Measurements from ENCODE around the gene LYL1.

DNA sequence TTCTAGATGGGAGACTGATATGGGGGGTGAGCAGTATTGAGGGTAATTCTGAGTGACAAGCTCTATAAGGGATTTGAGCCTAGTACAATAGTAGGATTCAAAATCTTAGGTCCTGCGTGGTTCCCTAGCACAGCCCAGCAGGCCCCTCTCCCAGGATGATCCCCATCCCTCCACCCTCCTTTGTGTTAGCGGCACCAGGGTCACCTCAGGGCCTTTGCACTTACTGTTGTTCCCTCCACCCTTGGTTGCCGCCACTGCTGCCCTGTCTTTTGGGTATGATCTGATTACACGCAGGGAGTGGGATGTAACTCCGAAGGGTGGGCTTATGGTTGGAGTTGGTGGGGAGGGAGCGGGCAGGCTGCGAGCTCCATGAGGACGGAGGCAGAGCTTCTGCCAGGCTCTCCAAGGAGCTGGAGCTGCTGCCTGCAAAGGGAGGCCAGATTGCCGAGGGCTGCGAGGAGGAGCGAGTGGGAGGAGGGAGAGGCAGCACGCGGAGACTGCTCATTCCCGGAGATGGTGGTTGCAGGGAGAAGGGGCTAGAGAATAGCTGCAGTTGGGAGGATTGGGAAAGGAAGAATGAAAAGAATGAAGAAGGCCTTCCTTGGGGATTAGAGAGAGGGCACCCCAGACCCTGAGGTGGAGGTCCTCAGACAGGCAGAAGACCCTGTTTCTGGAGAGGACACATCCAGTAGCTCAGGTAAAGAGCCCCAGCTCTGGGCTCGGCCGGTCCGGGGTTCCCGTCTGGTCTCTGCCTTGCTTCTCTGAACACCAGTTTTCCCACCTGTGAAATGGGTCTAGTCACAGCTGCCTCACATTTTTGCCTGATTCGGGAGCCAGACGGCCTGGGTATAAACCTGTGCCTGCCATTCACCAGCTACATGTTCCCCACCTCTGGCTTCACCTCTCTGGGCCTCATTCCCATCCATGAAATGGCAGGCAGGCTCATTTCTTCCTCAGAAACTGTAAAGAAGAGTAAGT lies 20.6 kb upstream of the LYL1 start:
- TF ChIP-seq, protein P1, sequence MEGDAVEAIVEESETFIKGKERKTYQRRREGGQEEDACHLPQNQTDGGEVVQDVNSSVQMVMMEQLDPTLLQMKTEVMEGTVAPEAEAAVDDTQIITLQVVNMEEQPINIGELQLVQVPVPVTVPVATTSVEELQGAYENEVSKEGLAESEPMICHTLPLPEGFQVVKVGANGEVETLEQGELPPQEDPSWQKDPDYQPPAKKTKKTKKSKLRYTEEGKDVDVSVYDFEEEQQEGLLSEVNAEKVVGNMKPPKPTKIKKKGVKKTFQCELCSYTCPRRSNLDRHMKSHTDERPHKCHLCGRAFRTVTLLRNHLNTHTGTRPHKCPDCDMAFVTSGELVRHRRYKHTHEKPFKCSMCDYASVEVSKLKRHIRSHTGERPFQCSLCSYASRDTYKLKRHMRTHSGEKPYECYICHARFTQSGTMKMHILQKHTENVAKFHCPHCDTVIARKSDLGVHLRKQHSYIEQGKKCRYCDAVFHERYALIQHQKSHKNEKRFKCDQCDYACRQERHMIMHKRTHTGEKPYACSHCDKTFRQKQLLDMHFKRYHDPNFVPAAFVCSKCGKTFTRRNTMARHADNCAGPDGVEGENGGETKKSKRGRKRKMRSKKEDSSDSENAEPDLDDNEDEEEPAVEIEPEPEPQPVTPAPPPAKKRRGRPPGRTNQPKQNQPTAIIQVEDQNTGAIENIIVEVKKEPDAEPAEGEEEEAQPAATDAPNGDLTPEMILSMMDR (IDR thresholded peaks at IDR 0.05) = no peak
- TF ChIP-seq EZH2 (IDR thresholded peaks at IDR 0.05; ENCODE audit: borderline replicate concordance, insufficient read depth, low read depth, low read length, poor library complexity, severe bottlenecking) = no peak
